ENCODE data around the gene LIMCH1.
A peak's percentile ranks its signal among the peaks of the same experiment; 100 is the strongest.

Gene LIMCH1

GRCh38 chr4:41538887-41539498, 1.0 kb downstream of the LIMCH1 start:
- TF ChIP-seq CTCF (conservative IDR thresholded peaks at IDR 0.05), result no peak
- peak overlapping the region; percentile 38 for H3K27ac ChIP-seq

- peak overlapping the region; percentile 38 for H3K27ac ChIP-seq
Measured at GRCh38 chr4:41539711-41540110, 1.8 kb downstream of the LIMCH1 start.

DNA sequence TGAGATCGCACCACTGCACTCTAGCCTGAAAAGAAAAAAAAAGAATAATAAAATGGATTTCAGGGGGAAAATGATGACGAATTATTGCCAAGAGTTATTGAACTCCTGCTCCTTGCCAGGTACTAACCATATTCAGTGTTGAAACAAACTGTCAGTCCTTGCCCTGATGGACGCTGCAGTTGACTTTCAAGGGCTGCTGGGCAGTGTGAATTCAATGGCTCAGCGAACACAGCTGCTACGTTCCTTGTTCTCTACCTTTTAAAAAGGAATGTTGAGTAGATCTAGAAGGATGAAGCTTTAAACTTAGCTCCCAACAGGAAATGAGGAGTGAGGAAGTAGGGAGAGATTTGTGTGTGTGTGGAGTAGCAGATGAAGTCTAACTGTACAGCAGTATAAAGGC, 2.7 kb downstream of the LIMCH1 start:
- TF ChIP-seq CTCF (conservative IDR thresholded peaks at IDR 0.05), result no peak
- H3K27ac ChIP-seq, result no peak overlapping the region; the same call in 1 of the 2 replicates

More at GRCh38 chr4:41539711-41540110, 1.8 kb downstream of the LIMCH1 start:
- no peak for TF ChIP-seq CTCF (conservative IDR thresholded peaks at IDR 0.05)

- peak overlapping the region; percentile 19 for H3K27ac ChIP-seq
- no peak for TF ChIP-seq CTCF (conservative IDR thresholded peaks at IDR 0.05)
Measured at GRCh38 chr4:41541687-41542094, 3.7 kb downstream of the LIMCH1 start.

- H3K27ac ChIP-seq, result peak overlapping the region; percentile 49; the same call in 1 of the 2 replicates
- no peak for TF ChIP-seq CTCF (conservative IDR thresholded peaks at IDR 0.05)
Measured at GRCh38 chr4:41542526-41543275, 4.7 kb downstream of the LIMCH1 start.

DNA sequence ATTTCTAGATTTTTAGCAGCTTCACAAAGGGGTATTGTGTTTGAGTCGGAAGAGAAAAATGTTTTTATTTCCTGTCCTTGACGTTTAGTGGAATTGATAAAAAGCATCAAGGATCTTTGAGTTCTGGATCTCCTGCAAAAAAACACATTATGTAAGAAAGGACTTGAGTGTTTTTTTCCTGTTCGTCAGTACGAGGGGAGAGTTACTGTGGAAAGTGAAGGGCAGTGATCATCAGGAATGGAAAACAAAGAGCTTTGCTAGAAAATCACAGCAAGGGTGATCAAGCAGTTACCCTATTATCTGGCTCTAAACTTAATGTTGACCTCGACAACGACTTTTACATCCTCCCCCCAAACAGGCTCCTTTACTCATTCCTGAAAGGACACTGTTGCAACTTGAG, 7.3 kb downstream of the LIMCH1 start:
- TF ChIP-seq CTCF (conservative IDR thresholded peaks at IDR 0.05), result no peak
- no peak overlapping the region for H3K27ac ChIP-seq

DNA sequence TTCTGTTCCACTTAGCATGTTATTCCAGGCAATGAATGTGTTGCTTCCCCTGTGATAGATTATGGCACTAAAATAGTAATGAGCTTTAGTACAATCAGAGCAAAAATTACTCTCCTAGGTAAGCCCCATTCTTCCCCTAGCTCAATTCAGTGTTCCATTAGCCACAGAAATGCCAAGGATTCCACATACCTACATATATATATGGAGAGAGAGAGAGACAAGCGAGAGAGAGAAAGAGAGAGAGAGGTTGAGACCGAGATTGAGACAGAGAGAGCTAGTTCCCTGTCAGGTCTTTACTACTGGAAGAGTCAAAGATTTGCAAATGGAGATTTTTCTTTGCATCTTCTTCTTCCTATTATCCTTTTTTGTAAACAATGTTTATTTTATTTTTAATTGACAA, 8.7 kb downstream of the LIMCH1 start:
- TF ChIP-seq CTCF (conservative IDR thresholded peaks at IDR 0.05), result no peak

More for the DNA sequence above, 8.7 kb downstream of the LIMCH1 start:
- no peak overlapping the region for H3K27ac ChIP-seq

Measured in VCaP (cell line).